A673 (cell line): ENCODE results near the gene TRPC3. TPM values are rescaled to one million over a fixed set of nuclear protein-coding genes. Genes with fewer than 3 reads are reported as not detected.

Source experiments
- BruUV-seq: library from RNA; stranded (reverse); fragments of 400-500 nt; replicated peaks from 2 replicates; lab custom pipeline; 2021; lab: Mats Ljungman, UMichigan
- CTCF ChIA-PET: fragments of 300-600 bp; sonication (Branson Sonifier 250); formaldehyde crosslinking; loops from one replicate; lab custom pipeline; 2022; ENCODE audit warnings: antibody characterized with exemption; lab: Charles Lee
- POLR2A ChIA-PET: fragments of 300-600 bp; sonication (Branson Sonifier 250); formaldehyde crosslinking; loops from one replicate; lab custom pipeline; 2022; ENCODE audit warnings: antibody characterized with exemption; ENCODE audit not compliant: low non-redundant PET; lab: Charles Lee
- DNase-seq: peaks from one replicate; pipeline ENCODE4 v3.0.0-alpha.2; 2015; ENCODE audit warnings: low spot score
- H3K27ac ChIP-seq: fragments of 200-600 bp; sonication (generic); 2 replicates; pipeline ENCODE4 v1.5.1; 2016; ENCODE audit warnings: mixed run types, low read depth, mild to moderate bottlenecking, mixed read lengths, antibody characterized with exemption, low read length; ENCODE audit not compliant: poor library complexity, severe bottlenecking
- H3K27me3 ChIP-seq: fragments of 200-600 bp; sonication (generic); replicated peaks from 2 replicates; pipeline ENCODE4 v1.6.1; 2017; ENCODE audit warnings: mixed run types, low read depth, mild to moderate bottlenecking, mixed read lengths, antibody characterized with exemption, low read length; ENCODE audit not compliant: insufficient read depth, poor library complexity
- H3K36me3 ChIP-seq: fragments of 200-600 bp; sonication (generic); 2 replicates; pipeline ENCODE4 v1.6.1; 2016; ENCODE audit warnings: mixed run types, mild to moderate bottlenecking, mixed read lengths, antibody characterized with exemption, low read length; ENCODE audit not compliant: insufficient read depth, poor library complexity, severe bottlenecking
- H3K4me1 ChIP-seq: fragments of 200-600 bp; sonication (generic); 2 replicates; pipeline ENCODE4 v1.6.1; 2017; ENCODE audit warnings: mixed run types, mild to moderate bottlenecking, mixed read lengths, antibody characterized with exemption, low read length; ENCODE audit not compliant: insufficient read depth, poor library complexity, severe bottlenecking
- H3K4me3 ChIP-seq: fragments of 200-600 bp; sonication (generic); 2 replicates; pipeline ENCODE4 v1.5.1; 2016; ENCODE audit warnings: low read depth, mixed run types, mild to moderate bottlenecking, mixed read lengths, low read length; ENCODE audit not compliant: poor library complexity, severe bottlenecking
- H3K9me3 ChIP-seq: fragments of 200-600 bp; sonication (generic); 2 replicates; pipeline ENCODE4 v1.6.1; 2016; ENCODE audit warnings: mixed run types, low read depth, mild to moderate bottlenecking, mixed read lengths, antibody characterized with exemption, low read length; ENCODE audit not compliant: poor library complexity, severe bottlenecking
- CTCF ChIP-seq: fragments of 300-800, 200-600 bp; sonication (generic); conservative IDR thresholded peaks from 2 replicates; pipeline ENCODE4 v1.5.1; 2017; ENCODE audit warnings: low read depth, mild to moderate bottlenecking, antibody characterized with exemption, low read length, moderate library complexity, mixed read lengths
- EZH2 ChIP-seq: fragments of 200-600 bp; sonication (generic); IDR thresholded peaks from 2 replicates; pipeline ENCODE4 v1.6.1; 2017; ENCODE audit warnings: borderline replicate concordance, low read depth, mild to moderate bottlenecking, mixed read lengths, antibody characterized with exemption, low read length; ENCODE audit not compliant: poor library complexity, severe bottlenecking
- intact Hi-C: fragments of 100-400 bp; cut with micrococcal nuclease; formaldehyde crosslinking; loops from one replicate; pipeline ENCODE4 v1.10.0; 2022; ENCODE audit not compliant: unreplicated experiment
- total RNA-seq: library from RNA; stranded (reverse); gene quantifications from 2 replicates; pipeline ENCODE4 v1.2.3, GENCODE V29; 2021

Gene TRPC3
- total RNA-seq, 1 experiment from 2014 or later, result 0.24 TPM

- TF ChIP-seq EZH2 (no peak), CTCF (peak; percentile 93)
- intact Hi-C loops, result loop anchor here (5.0 kb wide), 2 partner anchors 267 to 502 kb away; no protein-coding TSS in a partner anchor
- peak overlapping the region; percentile 54 for H3K4me3 ChIP-seq
These were observed 1.6 kb downstream of the TRPC3 start for GRCh38 chr4:121950212-121950679.

GRCh38 chr4:121946644-121947043, 5.2 kb downstream of the TRPC3 start:
- Histone ChIP-seq H3K27me3 (peaks cover 17% of the 10 kb centered on the region), H3K4me1 (no peaks in the 10 kb centered on the region), H3K27ac (no peak overlapping the region), H3K9me3 (no peaks in the 10 kb centered on the region), H3K36me3 (no peaks in the 10 kb centered on the region), H3K4me3 (no peak overlapping the region)
- no peak for DNase-seq
- intact Hi-C loops, result no loop called here
- CTCF ChIA-PET, result no interaction called here
- POLR2A ChIA-PET, result no interaction called here
- TF ChIP-seq EZH2, result no peak
- BruUV-seq, result no TSS peak

More at GRCh38 chr4:121950212-121950679, 1.6 kb downstream of the TRPC3 start:
- no peaks in the 10 kb centered on the region for H3K4me1 ChIP-seq
- no TSS peak for BruUV-seq
- ChIA-PET CTCF (interaction anchor here (1.0 kb wide), 1 partner anchor 48 kb away, joined by 3 read pairs; no protein-coding TSS in a partner anchor), POLR2A (no interaction called here)
- DNase-seq, result peak; percentile 72
- peaks cover 40% of the 10 kb centered on the region for H3K27me3 ChIP-seq
- no peaks in the 10 kb centered on the region for H3K9me3 ChIP-seq
- H3K27ac ChIP-seq, result no peak overlapping the region
- no peaks in the 10 kb centered on the region for H3K36me3 ChIP-seq

GRCh38 chr4:121943941-121944340, 7.9 kb downstream of the TRPC3 start:
- POLR2A ChIA-PET, result interaction anchor here (0.5 kb wide), 1 partner anchor 443 kb away, joined by 3 read pairs; no protein-coding TSS in a partner anchor
- intact Hi-C loops, result no loop called here
- TF ChIP-seq CTCF, result peak; percentile 62
- no peak for TF ChIP-seq EZH2
- CTCF ChIA-PET, result no interaction called here
- H3K9me3 ChIP-seq, result no peaks in the 10 kb centered on the region
- H3K4me3 ChIP-seq, result no peak overlapping the region
- H3K27ac ChIP-seq, result no peak overlapping the region
- H3K27me3 ChIP-seq, result peaks cover 2% of the 10 kb centered on the region
- H3K4me1 ChIP-seq, result no peaks in the 10 kb centered on the region
- no TSS peak for BruUV-seq
- H3K36me3 ChIP-seq, result no peaks in the 10 kb centered on the region
- DNase-seq, result peak; percentile 31

GRCh38 chr4:121939690-121940089, 12.2 kb downstream of the TRPC3 start:
- CTCF ChIA-PET, result no interaction called here
- Histone ChIP-seq H3K27me3 (no peaks in the 10 kb centered on the region), H3K9me3 (no peaks in the 10 kb centered on the region), H3K36me3 (no peaks in the 10 kb centered on the region), H3K4me1 (no peaks in the 10 kb centered on the region), H3K27ac (no peak overlapping the region), H3K4me3 (no peak overlapping the region)
- no TSS peak for BruUV-seq
- POLR2A ChIA-PET, result no interaction called here
- intact Hi-C loops, result no loop called here
- TF ChIP-seq CTCF (no peak), EZH2 (no peak)
- no peak for DNase-seq
